GM12878 (cell line): Measurements from ENCODE around the gene ZNF576.

Experiments
- ASH2L ChIP-seq: fragments of 300-600, 200-600 bp; sonication (generic); IDR thresholded peaks from 2 replicates; pipeline ENCODE4 v1.6.1; 2017; ENCODE audit warnings: low read depth, mild to moderate bottlenecking, borderline replicate concordance
- EP300 ChIP-seq, 2 experiments: fragments of 150-350 bp in 1 of 2; IDR thresholded peaks; 2 replicates each; pipeline ENCODE4 v1.6.1; 2011 to 2012; ENCODE audit warnings: low read depth in 2 of 2, low read length in 2 of 2, borderline replicate concordance in 1 of 2, improper control_type of control experiment in 1 of 2, inconsistent platforms in 1 of 2; ENCODE audit not compliant: control insufficient read depth in 1 of 2
- HDAC2 ChIP-seq: fragments of 200-600 bp; sonication (generic); IDR thresholded peaks from 2 replicates; pipeline ENCODE4 v1.6.1; 2017
- POLR2AphosphoS5 ChIP-seq: IDR thresholded peaks from 2 replicates; pipeline ENCODE4 v1.6.1; 2011; ENCODE audit warnings: mild to moderate bottlenecking, low read length, inconsistent platforms

- TF ChIP-seq POLR2AphosphoS5 (no peak), HDAC2 (no peak), ASH2L (no peak), EP300 (IDR thresholded peaks at IDR 0.05; ENCODE audit: borderline replicate concordance in 1 of 2, control insufficient read depth in 1 of 2, low read depth in 2 of 2, low read length in 2 of 2) (no peak)
Measured at GRCh38 chr19:43552616-43553015, 43.8 kb upstream of the ZNF576 start.
